Measurements from ENCODE around the gene IFITM5. TPM values are rescaled to one million over a fixed set of nuclear protein-coding genes. Genes with fewer than 3 reads are reported as not detected.

Gene IFITM5
- total and polyA plus RNA-seq, 2 of the 8 experiments (the other 6 are each of a cell fraction or from before 2014, with no cell fraction given) = not detected

GRCh38 chr11:289398-289711 is 10.0 kb downstream of the IFITM5 start:
- Histone ChIP-seq H3K4me1 (replicated peaks in 1 of 4; ENCODE audit: control insufficient read depth in 3 of 4, insufficient read depth in 4 of 4, low read length in 3 of 4) (peaks cover 0 to 41% (median 30%) of the 10 kb centered on the region in 4 experiments; a peak in 6 of 7 replicates), H3K27ac (ENCODE audit: low read depth, low read length) (no peak overlapping the region), H3K79me1 (ENCODE audit: low read depth, low read length) (0 out of 2 replicates have a peak, but pooled peaks cover 4% of the 10 kb centered on the region), H3K36me3 (ENCODE audit: control insufficient read depth in 2 of 4, insufficient read depth in 4 of 4, low read length in 3 of 4) (peaks cover 3 to 22% (median 10%) of the 10 kb centered on the region in 4 experiments; a peak in 6 of 8 replicates), H4K5ac (ENCODE audit: insufficient read length, low read depth, low read length) (no peak overlapping the region), H3K9me3 (ENCODE audit: insufficient read depth in 2 of 2, low read depth in 1 of 2, low read length in 1 of 2) (peaks cover 0 to 3% of the 10 kb centered on the region in 2 experiments; a peak in 1 of 4 replicates), H3K14ac (ENCODE audit: insufficient read length) (no peak overlapping the region), H3K9ac (replicated peaks in 1 of 4; ENCODE audit: extremely low read depth in 1 of 4, low read depth in 3 of 4, low read length in 3 of 4) (no peak overlapping the region), H3K18ac (ENCODE audit: extremely low read depth, low read length) (no peak overlapping the region; the same call in 1 of the 2 replicates), H3K56ac (replicated peaks; ENCODE audit: insufficient read length, low read depth, low read length) (no peak overlapping the region), H2BK15ac (ENCODE audit: low read length) (no peak overlapping the region), H3K27me3 (replicated peaks in 1 of 4; ENCODE audit: control insufficient read depth in 3 of 4, extremely low read depth in 1 of 4, insufficient read depth in 3 of 4, low read length in 3 of 4) (peaks cover 5 to 16% (median 13%) of the 10 kb centered on the region in 4 experiments; a peak in 6 of 7 replicates), H2BK12ac (ENCODE audit: low read depth, low read length) (no peak overlapping the region), H2BK20ac (ENCODE audit: low read length) (no peak overlapping the region), H3K4ac (replicated peaks; ENCODE audit: insufficient read length, low read depth, low read length) (peak overlapping the region; percentile 94), H3K23me2 (ENCODE audit: low read depth, low read length) (peaks cover 5% of the 10 kb centered on the region; the same call in 1 of the 2 replicates), H2BK5ac (ENCODE audit: low read depth, low read length) (0 out of 2 replicates have a peak overlapping the region, but pooled peaks have one; percentile 21), H3K79me2 (ENCODE audit: control insufficient read depth in 1 of 2, insufficient read depth in 2 of 2, low read length in 2 of 2) (no peaks in the 10 kb centered on the region), H2AK5ac (ENCODE audit: low read depth, low read length) (0 out of 2 replicates have a peak overlapping the region, but pooled peaks have one; percentile 87), H3K4me2 (ENCODE audit: insufficient read depth in 1 of 2, low read depth in 2 of 2, low read length in 2 of 2) (peak overlapping the region; percentile 63 to 84), H2BK120ac (replicated peaks; ENCODE audit: low read depth, low read length) (no peak overlapping the region), H4K20me1 (replicated peaks in 1 of 2; ENCODE audit: control insufficient read depth in 1 of 2, insufficient read depth in 2 of 2, low read length in 2 of 2) (no peaks in the 10 kb centered on the region), H3K23ac (ENCODE audit: insufficient read length) (no peak overlapping the region), H3K4me3 (ENCODE audit: extremely low read depth in 1 of 4, insufficient read depth in 2 of 4, low read depth in 3 of 4, low read length in 4 of 4) (peak overlapping the region; percentile 1 to 53 (median 24); a peak in 6 of 8 replicates), H4K8ac (ENCODE audit: extremely low read depth, insufficient read depth, low read length) (0 out of 2 replicates have a peak overlapping the region, but pooled peaks have one; percentile 42), H2AFZ (ENCODE audit: low read length) (no peak overlapping the region), H4K91ac (replicated peaks; ENCODE audit: insufficient read length, low read length) (peak overlapping the region; percentile 97)
- DNase-seq (ENCODE audit: low read depth in 1 of 2, low spot score in 2 of 2) (peak in 1 of 2 experiments; percentile 46), FAIRE-seq (no peak)
- POLR2A ChIA-PET (ENCODE audit: partially characterized antibody) = interaction anchor here (0.8 to 7.7 kb wide), 11 partner anchors 9 to 200 kb away, joined by 3 to 51 read pairs (median 3); partner anchors contain the start of gene IFITM5
- no peak for TF ChIP-seq TEAD4 (IDR thresholded peaks at IDR 0.05; ENCODE audit: low read depth, low read length)
- TF ChIP-seq, protein P1, sequence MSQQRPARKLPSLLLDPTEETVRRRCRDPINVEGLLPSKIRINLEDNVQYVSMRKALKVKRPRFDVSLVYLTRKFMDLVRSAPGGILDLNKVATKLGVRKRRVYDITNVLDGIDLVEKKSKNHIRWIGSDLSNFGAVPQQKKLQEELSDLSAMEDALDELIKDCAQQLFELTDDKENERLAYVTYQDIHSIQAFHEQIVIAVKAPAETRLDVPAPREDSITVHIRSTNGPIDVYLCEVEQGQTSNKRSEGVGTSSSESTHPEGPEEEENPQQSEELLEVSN (IDR thresholded peaks at IDR 0.05) = 0 out of 2 replicates have a peak, but pooled peaks have one; percentile 15
- 100% methylated on average over 1 of the region's 14 CpGs; no CpG with 5 or more reads in 1 of the 2 experiments for WGBS, 2 experiments (ENCODE audit: extremely low coverage in 1 of 2, insufficient coverage in 1 of 2, insufficient read length in 1 of 2, insufficient replicate concordance in 2 of 2, low coverage in 1 of 2, low lambda C conversion rate in 2 of 2, missing lambda C conversion rate in 1 of 2)
- CTCF ChIA-PET (ENCODE audit: partially characterized antibody) = interaction anchor here (1.1 to 3.9 kb wide), 6 partner anchors 8 to 39 kb away, joined by 3 to 30 read pairs (median 8); no protein-coding TSS in a partner anchor
